WERI-Rb-1 (cell line): ENCODE results near the gene DCP2.

Source experiments
- DNase-seq: peaks from one replicate; pipeline ENCODE4 v3.0.0-alpha.2; 2020
- H3K27ac ChIP-seq: fragments of 250-450 bp; sonication (Bioruptor Pico); 2 replicates; pipeline ENCODE4 v1.5.1; 2020; ENCODE audit warnings: mild to moderate bottlenecking, moderate library complexity
- H3K27me3 ChIP-seq: fragments of 250-450 bp; sonication (Bioruptor Pico); 2 replicates; pipeline ENCODE4 v1.5.1; 2021; ENCODE audit warnings: mild to moderate bottlenecking, low read depth, moderate library complexity; ENCODE audit not compliant: insufficient read depth, severe bottlenecking
- H3K36me3 ChIP-seq: fragments of 250-450 bp; sonication (Bioruptor Pico); 2 replicates; pipeline ENCODE4 v1.5.1; 2020; ENCODE audit warnings: mild to moderate bottlenecking, moderate library complexity
- H3K4me3 ChIP-seq: 2 replicates; pipeline ENCODE4 v1.5.1; 2011; ENCODE audit warnings: low read depth, mild to moderate bottlenecking, control low read depth, low read length
- H3K9me3 ChIP-seq: fragments of 250-450 bp; sonication (Bioruptor Pico); 2 replicates; pipeline ENCODE4 v1.5.1; 2021; ENCODE audit warnings: mild to moderate bottlenecking, moderate library complexity; ENCODE audit not compliant: severe bottlenecking
- TF ChIP-seq, protein P1 (sequence below): IDR thresholded peaks from 2 replicates; pipeline ENCODE4 v1.5.1; 2011; ENCODE audit warnings: low read depth, mild to moderate bottlenecking, control low read depth, inconsistent platforms, low read length

DCP2 gene

DNA sequence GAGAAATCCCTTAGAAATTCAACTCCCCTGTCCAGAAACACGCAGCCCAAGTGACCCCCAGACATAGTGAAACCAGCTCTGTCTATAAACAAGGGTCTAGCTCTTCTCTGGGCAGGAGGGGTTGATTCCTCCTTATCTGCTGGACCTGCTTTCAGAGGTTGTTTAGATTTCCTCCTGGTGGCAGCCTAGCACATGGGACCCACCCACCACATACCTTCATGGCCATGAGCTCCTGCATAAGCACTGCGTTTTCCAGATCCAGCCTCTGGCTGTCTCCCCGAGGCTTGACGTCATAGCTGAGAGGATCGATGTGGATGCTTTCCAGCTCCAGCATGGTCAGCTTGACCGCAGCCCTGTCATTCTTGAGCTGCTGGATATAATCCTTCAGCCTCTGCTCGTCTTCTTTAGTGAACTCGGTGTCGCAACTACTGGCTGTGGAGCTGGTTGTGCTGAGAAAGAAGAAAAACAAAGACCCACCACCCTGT lies 77.0 kb downstream of the DCP2 start:
- Histone ChIP-seq H3K9me3 (no peaks in the 10 kb centered on the region), H3K27me3 (no peaks in the 10 kb centered on the region), H3K27ac (no peak overlapping the region), H3K4me3 (no peak overlapping the region), H3K36me3 (peaks cover 100% of the 10 kb centered on the region)
- no peak for DNase-seq
- TF ChIP-seq, protein P1, sequence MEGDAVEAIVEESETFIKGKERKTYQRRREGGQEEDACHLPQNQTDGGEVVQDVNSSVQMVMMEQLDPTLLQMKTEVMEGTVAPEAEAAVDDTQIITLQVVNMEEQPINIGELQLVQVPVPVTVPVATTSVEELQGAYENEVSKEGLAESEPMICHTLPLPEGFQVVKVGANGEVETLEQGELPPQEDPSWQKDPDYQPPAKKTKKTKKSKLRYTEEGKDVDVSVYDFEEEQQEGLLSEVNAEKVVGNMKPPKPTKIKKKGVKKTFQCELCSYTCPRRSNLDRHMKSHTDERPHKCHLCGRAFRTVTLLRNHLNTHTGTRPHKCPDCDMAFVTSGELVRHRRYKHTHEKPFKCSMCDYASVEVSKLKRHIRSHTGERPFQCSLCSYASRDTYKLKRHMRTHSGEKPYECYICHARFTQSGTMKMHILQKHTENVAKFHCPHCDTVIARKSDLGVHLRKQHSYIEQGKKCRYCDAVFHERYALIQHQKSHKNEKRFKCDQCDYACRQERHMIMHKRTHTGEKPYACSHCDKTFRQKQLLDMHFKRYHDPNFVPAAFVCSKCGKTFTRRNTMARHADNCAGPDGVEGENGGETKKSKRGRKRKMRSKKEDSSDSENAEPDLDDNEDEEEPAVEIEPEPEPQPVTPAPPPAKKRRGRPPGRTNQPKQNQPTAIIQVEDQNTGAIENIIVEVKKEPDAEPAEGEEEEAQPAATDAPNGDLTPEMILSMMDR = no peak

DNA sequence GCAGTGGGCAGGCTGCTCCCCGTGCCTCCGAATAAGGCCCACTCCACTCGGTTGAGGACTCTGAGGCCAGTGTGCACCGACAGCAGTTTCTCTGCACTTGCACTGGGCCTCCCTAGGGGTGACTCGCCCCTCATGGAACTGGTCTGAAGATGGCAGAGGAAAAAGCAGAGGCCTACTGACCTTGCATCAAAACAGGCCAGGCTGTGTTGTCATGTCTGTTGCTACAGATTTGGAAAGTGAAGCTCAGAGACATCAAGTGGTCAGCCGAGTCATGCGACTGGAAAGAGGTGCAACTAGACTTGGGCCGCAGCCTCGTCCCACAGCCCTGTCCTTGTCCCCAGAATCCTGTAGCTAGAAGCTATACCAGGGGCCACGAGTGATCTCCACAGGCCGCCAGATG lies 78.3 kb downstream of the DCP2 start:
- H3K36me3 ChIP-seq = peaks cover 100% of the 10 kb centered on the region

DNA sequence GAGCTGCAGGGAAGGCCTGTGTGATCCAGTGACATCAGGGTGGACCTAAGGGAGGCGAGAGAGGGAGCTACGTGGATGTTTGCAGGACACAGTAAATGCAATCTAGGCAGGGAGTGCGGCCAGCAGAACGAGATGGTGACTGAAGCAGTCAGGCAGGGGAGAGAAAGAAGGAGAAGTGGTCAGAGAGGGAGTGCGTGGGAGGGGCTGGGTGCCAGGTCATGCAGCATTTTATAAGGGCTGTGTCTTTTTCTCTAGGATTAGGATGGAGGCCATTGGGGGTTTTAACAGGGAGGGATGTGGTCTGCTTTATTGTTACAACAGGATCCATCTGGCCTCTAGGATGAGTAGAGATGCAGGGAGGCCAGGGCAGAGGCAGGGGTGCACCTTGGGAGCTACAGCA lies 80.4 kb downstream of the DCP2 start:
- H3K9me3 ChIP-seq = no peaks in the 10 kb centered on the region
- TF ChIP-seq, protein P1 = no peak
- H3K27ac ChIP-seq = no peak overlapping the region
- no peaks in the 10 kb centered on the region for H3K27me3 ChIP-seq
- DNase-seq = no peak
- peaks cover 100% of the 10 kb centered on the region for H3K36me3 ChIP-seq
- H3K4me3 ChIP-seq = no peak overlapping the region

More for the DNA sequence above, 78.3 kb downstream of the DCP2 start:
- no peaks in the 10 kb centered on the region for H3K9me3 ChIP-seq
- no peak for DNase-seq
- no peak overlapping the region for H3K27ac ChIP-seq
- TF ChIP-seq, protein P1 = no peak
- H3K4me3 ChIP-seq = no peak overlapping the region
- no peaks in the 10 kb centered on the region for H3K27me3 ChIP-seq

DNA sequence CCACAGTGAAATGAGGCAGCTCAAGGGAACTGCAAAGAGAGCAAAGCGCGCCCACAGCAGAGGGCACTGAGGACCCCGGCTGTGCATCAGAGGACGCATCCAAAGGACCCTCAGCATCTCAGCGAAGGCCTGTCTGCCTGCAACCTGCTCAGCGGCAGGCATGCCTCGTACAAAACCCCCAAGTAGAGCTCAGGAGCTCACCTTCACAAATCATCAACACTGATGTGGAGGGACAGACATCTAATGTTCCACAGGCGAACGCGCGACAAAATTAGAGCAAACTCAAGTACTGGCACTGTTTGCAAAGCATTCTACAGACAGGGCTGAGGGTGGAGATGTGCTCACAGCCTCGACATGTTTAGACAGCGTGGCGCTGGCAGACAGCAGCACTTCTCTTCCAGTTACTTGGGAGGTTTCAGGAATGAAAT lies 81.0 kb downstream of the DCP2 start:
- no peak for DNase-seq
- Histone ChIP-seq H3K4me3 (no peak overlapping the region), H3K27ac (no peak overlapping the region), H3K36me3 (peaks cover 100% of the 10 kb centered on the region), H3K27me3 (no peaks in the 10 kb centered on the region), H3K9me3 (no peaks in the 10 kb centered on the region)
- TF ChIP-seq, protein P1 = no peak

DNA sequence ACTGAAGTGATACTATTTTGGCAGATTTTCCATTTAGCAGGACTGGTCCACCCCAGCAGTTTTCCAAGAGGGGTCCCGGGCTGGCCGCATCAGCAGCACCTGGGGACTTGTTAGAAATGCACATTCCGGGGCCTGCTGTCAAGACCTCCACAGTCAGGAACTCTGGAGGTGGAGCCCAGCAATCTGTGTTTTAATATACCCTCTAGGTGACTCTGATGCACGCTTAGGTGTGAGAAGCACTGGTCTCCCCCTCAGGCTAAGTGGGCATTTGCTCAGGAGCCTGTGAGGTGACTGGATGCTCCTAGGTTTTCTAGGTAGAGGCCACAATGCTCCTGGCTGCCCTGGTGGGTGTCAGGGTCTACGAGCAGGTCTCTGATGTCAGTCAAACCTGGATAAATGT lies 81.7 kb downstream of the DCP2 start:
- Histone ChIP-seq H3K36me3 (peaks cover 100% of the 10 kb centered on the region), H3K9me3 (no peaks in the 10 kb centered on the region), H3K27ac (no peak overlapping the region), H3K4me3 (no peak overlapping the region), H3K27me3 (no peaks in the 10 kb centered on the region)
- TF ChIP-seq, protein P1 = no peak
- DNase-seq = no peak

DNA sequence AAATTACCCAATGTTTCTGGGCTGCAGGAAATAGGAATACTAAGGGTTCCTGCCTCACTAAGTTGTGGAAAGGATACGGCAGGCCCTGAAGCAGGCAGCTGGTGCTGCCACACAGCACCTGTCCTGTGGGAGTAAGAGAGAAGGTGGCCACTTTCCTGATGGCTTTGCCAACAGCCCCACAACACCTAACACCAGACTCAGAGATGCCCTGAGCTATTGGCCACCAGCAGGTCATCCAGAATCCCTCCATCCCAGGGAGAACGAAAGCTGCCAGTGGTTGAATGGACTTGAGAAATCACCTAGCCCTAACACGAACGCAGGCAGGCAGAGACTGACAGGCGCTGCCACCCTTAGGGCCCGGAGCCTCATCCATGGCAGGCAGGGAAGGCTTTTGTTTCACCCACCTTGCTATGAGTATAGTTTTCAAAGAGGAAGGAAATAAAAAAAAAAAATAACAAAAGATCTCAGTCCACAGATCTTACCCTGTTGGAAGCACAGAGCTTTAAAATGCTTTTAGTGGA lies 82.2 kb downstream of the DCP2 start:
- Histone ChIP-seq H3K27ac (no peak overlapping the region), H3K36me3 (peaks cover 100% of the 10 kb centered on the region), H3K9me3 (no peaks in the 10 kb centered on the region), H3K27me3 (no peaks in the 10 kb centered on the region), H3K4me3 (no peak overlapping the region)
- TF ChIP-seq, protein P1 = no peak
- DNase-seq = no peak
